Mammary epithelial cell (primary cell): Measurements from ENCODE around the gene DPP8.

Source experiments
- EZH2 ChIP-seq: IDR thresholded peaks from 2 replicates; pipeline ENCODE4 v1.6.1; 2012; ENCODE audit warnings: low read length, inconsistent platforms, borderline replicate concordance
- TF ChIP-seq, protein P1 (sequence below), 2 donors: IDR thresholded peaks in 1 of 2; conservative IDR thresholded peaks in 1 of 2; 2 replicates each; pipeline ENCODE4 v1.5.1; 2011 to 2012; ENCODE audit warnings: inconsistent platforms in 2 of 2, low read length in 2 of 2, mild to moderate bottlenecking in 2 of 2, control low read depth in 1 of 2, low read depth in 1 of 2; ENCODE audit not compliant: insufficient read depth in 1 of 2; ENCODE audit errors: extremely low read depth in 1 of 2

DNA sequence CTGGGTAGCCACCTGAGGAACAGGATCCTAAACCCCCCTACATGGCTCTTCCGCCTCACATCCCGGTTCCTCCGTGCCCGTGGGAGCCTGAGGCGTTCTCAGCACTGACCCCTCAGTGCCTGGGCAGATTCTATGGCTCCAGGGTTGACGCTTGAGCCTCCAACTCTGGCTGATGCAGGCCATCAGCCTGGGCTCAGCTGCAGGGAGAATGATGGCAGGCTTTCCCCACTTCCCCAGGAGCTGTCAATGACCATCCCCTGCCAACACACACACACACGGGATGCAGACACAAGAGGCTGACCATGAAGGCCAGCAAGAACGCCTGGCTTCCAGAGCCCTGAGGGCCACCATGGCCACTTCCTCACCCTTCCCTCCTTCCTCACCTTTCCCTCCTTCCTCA lies 123.9 kb downstream of the DPP8 start:
- TF ChIP-seq, protein P1, sequence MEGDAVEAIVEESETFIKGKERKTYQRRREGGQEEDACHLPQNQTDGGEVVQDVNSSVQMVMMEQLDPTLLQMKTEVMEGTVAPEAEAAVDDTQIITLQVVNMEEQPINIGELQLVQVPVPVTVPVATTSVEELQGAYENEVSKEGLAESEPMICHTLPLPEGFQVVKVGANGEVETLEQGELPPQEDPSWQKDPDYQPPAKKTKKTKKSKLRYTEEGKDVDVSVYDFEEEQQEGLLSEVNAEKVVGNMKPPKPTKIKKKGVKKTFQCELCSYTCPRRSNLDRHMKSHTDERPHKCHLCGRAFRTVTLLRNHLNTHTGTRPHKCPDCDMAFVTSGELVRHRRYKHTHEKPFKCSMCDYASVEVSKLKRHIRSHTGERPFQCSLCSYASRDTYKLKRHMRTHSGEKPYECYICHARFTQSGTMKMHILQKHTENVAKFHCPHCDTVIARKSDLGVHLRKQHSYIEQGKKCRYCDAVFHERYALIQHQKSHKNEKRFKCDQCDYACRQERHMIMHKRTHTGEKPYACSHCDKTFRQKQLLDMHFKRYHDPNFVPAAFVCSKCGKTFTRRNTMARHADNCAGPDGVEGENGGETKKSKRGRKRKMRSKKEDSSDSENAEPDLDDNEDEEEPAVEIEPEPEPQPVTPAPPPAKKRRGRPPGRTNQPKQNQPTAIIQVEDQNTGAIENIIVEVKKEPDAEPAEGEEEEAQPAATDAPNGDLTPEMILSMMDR (conservative IDR thresholded peaks at IDR 0.05 in 1 of 2, IDR thresholded peaks at IDR 0.05 in 1 of 2; ENCODE audit: extremely low read depth in 1 of 2, insufficient read depth in 1 of 2, low read depth in 1 of 2, low read length in 2 of 2): no peak
- TF ChIP-seq EZH2: no peak
